Panc1 (cell line): ENCODE results near the gene LIMA1. TPM values are rescaled to one million over a fixed set of nuclear protein-coding genes. Genes with fewer than 3 reads are reported as not detected.

Experiments used
- ATAC-seq: fragments of 200-7000 bp; cut with Tn5 transposase; 2 replicates; pipeline ENCODE4 v1.9.1; 2020; ENCODE audit warnings: mild to moderate bottlenecking, moderate library complexity
- BruUV-seq: library from RNA; stranded (reverse); fragments of 400-500 nt; replicated peaks from 2 replicates; lab custom pipeline; 2021; lab: Mats Ljungman, UMichigan
- CTCF ChIA-PET: fragments of 300-600 bp; sonication (Branson Sonifier 250); formaldehyde crosslinking; loops from one replicate; lab custom pipeline; 2022; ENCODE audit warnings: antibody characterized with exemption; lab: Charles Lee
- POLR2A ChIA-PET: fragments of 300-600 bp; sonication (Branson Sonifier 250); formaldehyde crosslinking; loops from one replicate; lab custom pipeline; 2022; ENCODE audit warnings: antibody characterized with exemption; lab: Charles Lee
- DNase-seq: peaks from one replicate; pipeline ENCODE4 v3.0.0-alpha.2; 2010; ENCODE audit warnings: low read depth, low spot score
- H3K27ac ChIP-seq: 2 replicates; pipeline ENCODE4 v1.5.1; 2011; ENCODE audit warnings: mild to moderate bottlenecking, low read length, inconsistent platforms
- H3K27me3 ChIP-seq: fragments of 200-500 bp; sonication (Bioruptor generic); 2 replicates; pipeline ENCODE4 v1.6.0; 2014; ENCODE audit warnings: low read length, inconsistent platforms; ENCODE audit not compliant: control insufficient read depth, insufficient read depth
- H3K36me3 ChIP-seq: fragments of 200-500 bp; sonication (Bioruptor generic); 2 replicates; pipeline ENCODE4 v1.5.1; 2014; ENCODE audit warnings: inconsistent platforms, mild to moderate bottlenecking, low read length, moderate library complexity; ENCODE audit not compliant: control insufficient read depth, insufficient read depth
- H3K4me1 ChIP-seq: 2 replicates; pipeline ENCODE4 v1.5.1; 2011; ENCODE audit warnings: inconsistent platforms, mild to moderate bottlenecking, low read length, moderate library complexity; ENCODE audit not compliant: control insufficient read depth, insufficient read depth
- H3K4me3 ChIP-seq, 2 experiments: 2 replicates each; pipeline ENCODE4 v1.5.1; 2011 to 2012; ENCODE audit warnings: low read depth in 2 of 2, low read length in 2 of 2, mild to moderate bottlenecking in 2 of 2, inconsistent platforms in 1 of 2, moderate library complexity in 1 of 2
- H3K9me3 ChIP-seq: fragments of 200-500 bp; sonication (Bioruptor generic); 2 replicates; pipeline ENCODE4 v1.5.1; 2014; ENCODE audit warnings: low read depth, mild to moderate bottlenecking, inconsistent platforms, low read length, moderate library complexity; ENCODE audit not compliant: control insufficient read depth, insufficient read depth
- SIN3A ChIP-seq: IDR thresholded peaks from 2 replicates; pipeline ENCODE4 v1.6.1; 2012; ENCODE audit warnings: low read depth, mild to moderate bottlenecking, low read length, moderate library complexity, borderline replicate concordance; ENCODE audit not compliant: insufficient read depth
- in situ Hi-C: cut with HindIII; loops from 2 replicates; pipeline ENCODE4 v1.10.0; 2016; ENCODE audit warnings: low sequenced_read_pairs, low pct_unique_long_range_greater_than_20kb
- intact Hi-C: fragments of 100-400 bp; cut with micrococcal nuclease; formaldehyde crosslinking; loops from one replicate; pipeline ENCODE4 v1.10.0; 2022; ENCODE audit not compliant: unreplicated experiment
- total RNA-seq: library from RNA; stranded (reverse); gene quantifications from one replicate; pipeline ENCODE4 v1.2.1, GENCODE V29; 2021; ENCODE audit not compliant: unreplicated experiment
- TF ChIP-seq, protein P1 (sequence below), 2 experiments: IDR thresholded peaks; 2 replicates each; pipeline ENCODE4 v1.6.1; 2011 to 2012; ENCODE audit warnings: low read depth in 2 of 2, control low read depth in 1 of 2, low read length in 1 of 2, mild to moderate bottlenecking in 1 of 2, moderate library complexity in 1 of 2; ENCODE audit not compliant: insufficient read depth in 1 of 2
- TF ChIP-seq, protein P2 (sequence below): fragments of 450-650 bp; IDR thresholded peaks from 2 replicates; pipeline ENCODE4 v1.5.1; 2017; ENCODE audit warnings: mild to moderate bottlenecking

LIMA1 gene
- total RNA-seq, 1 experiment from 2014 or later = 155 TPM

DNA sequence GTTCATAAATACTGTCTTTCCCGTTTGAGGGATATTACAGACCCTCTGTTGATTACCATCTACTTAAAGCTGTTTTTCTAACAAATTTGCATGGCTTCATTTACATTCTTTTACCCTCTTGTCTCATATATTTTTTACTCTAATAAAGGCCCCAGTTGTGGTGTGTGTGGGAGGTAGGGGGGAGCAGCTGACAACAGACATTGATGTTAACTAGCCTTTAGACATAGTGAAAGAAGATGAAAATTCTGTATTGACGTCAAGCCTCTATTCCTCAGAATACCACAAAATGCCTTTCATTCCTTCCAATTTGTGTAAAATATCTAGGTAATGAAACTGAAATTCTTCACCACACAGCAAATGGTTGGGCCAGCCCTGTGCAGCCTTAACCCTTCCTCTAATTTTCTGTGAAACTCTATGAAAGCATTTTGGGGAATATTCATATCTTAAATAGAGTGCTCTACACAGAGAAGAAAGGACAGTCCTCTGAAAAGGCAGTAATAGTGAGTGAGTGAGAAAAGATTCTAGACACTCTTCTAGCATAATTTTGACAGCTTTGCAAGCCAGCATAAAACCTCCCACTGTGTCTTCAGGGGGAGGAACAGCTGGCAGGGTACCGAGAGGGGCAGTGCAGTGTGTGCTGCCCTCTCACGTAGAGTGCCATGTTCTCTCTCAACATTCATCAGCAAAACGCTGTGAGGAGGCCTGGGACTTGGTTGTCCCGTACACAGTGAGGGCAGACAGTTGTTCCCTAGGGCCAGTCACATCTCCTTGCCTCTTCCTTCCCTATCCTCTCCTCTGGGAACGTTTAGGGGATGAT is 96.0 kb downstream of the LIMA1 start:
- intact Hi-C loops (loop anchor here (10.0 kb wide), 1 partner anchor 128 kb away; no protein-coding TSS in a partner anchor), in situ Hi-C loops (no loop called here)
- BruUV-seq = no TSS peak
- Histone ChIP-seq H3K27me3 (no peaks in the 10 kb centered on the region), H3K9me3 (no peaks in the 10 kb centered on the region), H3K4me1 (peaks cover 29% of the 10 kb centered on the region), H3K4me3 (no peak overlapping the region), H3K27ac (peak overlapping the region; percentile 73), H3K36me3 (peaks cover 10% of the 10 kb centered on the region)
- CTCF ChIA-PET = interaction anchor here (0.5 kb wide), 1 partner anchor 1056 kb away, joined by 5 read pairs; the partner anchor contains the start of gene TUBA1B
- peak; percentile 26; the same call in 1 of the 2 replicates for ATAC-seq
- POLR2A ChIA-PET = interaction anchor here (0.6 kb wide), 1 partner anchor 183 kb away, joined by 7 read pairs; no protein-coding TSS in a partner anchor
- TF ChIP-seq, protein P1, sequence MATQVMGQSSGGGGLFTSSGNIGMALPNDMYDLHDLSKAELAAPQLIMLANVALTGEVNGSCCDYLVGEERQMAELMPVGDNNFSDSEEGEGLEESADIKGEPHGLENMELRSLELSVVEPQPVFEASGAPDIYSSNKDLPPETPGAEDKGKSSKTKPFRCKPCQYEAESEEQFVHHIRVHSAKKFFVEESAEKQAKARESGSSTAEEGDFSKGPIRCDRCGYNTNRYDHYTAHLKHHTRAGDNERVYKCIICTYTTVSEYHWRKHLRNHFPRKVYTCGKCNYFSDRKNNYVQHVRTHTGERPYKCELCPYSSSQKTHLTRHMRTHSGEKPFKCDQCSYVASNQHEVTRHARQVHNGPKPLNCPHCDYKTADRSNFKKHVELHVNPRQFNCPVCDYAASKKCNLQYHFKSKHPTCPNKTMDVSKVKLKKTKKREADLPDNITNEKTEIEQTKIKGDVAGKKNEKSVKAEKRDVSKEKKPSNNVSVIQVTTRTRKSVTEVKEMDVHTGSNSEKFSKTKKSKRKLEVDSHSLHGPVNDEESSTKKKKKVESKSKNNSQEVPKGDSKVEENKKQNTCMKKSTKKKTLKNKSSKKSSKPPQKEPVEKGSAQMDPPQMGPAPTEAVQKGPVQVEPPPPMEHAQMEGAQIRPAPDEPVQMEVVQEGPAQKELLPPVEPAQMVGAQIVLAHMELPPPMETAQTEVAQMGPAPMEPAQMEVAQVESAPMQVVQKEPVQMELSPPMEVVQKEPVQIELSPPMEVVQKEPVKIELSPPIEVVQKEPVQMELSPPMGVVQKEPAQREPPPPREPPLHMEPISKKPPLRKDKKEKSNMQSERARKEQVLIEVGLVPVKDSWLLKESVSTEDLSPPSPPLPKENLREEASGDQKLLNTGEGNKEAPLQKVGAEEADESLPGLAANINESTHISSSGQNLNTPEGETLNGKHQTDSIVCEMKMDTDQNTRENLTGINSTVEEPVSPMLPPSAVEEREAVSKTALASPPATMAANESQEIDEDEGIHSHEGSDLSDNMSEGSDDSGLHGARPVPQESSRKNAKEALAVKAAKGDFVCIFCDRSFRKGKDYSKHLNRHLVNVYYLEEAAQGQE (IDR thresholded peaks at IDR 0.05; ENCODE audit: insufficient read depth in 1 of 2, low read depth in 2 of 2, low read length in 1 of 2) = no peak
- TF ChIP-seq, protein P2, sequence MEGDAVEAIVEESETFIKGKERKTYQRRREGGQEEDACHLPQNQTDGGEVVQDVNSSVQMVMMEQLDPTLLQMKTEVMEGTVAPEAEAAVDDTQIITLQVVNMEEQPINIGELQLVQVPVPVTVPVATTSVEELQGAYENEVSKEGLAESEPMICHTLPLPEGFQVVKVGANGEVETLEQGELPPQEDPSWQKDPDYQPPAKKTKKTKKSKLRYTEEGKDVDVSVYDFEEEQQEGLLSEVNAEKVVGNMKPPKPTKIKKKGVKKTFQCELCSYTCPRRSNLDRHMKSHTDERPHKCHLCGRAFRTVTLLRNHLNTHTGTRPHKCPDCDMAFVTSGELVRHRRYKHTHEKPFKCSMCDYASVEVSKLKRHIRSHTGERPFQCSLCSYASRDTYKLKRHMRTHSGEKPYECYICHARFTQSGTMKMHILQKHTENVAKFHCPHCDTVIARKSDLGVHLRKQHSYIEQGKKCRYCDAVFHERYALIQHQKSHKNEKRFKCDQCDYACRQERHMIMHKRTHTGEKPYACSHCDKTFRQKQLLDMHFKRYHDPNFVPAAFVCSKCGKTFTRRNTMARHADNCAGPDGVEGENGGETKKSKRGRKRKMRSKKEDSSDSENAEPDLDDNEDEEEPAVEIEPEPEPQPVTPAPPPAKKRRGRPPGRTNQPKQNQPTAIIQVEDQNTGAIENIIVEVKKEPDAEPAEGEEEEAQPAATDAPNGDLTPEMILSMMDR = no peak
- DNase-seq = no peak

DNA sequence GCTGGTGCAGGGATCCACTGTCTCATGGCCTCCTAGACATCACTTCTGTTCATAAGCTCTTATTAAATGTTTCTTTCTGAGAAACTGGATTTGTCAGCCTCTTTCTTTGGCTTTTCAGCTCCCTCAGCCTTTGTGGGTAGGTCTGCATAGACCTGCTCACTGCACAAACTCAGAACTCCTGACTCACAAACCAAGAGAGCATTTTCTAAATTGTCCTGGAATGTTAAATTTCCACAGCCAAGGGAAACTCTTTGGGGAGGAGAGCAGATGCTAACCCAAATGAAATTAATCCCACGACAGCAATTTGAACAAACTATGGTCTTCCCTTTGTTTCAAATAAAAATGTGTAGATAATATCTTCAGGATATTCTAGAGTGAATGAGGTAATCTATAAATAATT is 96.6 kb downstream of the LIMA1 start:
- Histone ChIP-seq H3K27me3 (no peaks in the 10 kb centered on the region), H3K4me1 (peaks cover 29% of the 10 kb centered on the region), H3K9me3 (no peaks in the 10 kb centered on the region), H3K27ac (peak overlapping the region; percentile 73), H3K36me3 (peaks cover 10% of the 10 kb centered on the region), H3K4me3 (no peak overlapping the region)
- in situ Hi-C loops (no loop called here), intact Hi-C loops (loop anchor here (10.0 kb wide), 1 partner anchor 128 kb away; no protein-coding TSS in a partner anchor)
- TF ChIP-seq SIN3A = no peak
- TF ChIP-seq, protein P1 (IDR thresholded peaks at IDR 0.05; ENCODE audit: insufficient read depth in 1 of 2, low read depth in 2 of 2, low read length in 1 of 2) = no peak
- DNase-seq (no peak), ATAC-seq (no peak; the same call in 1 of the 2 replicates)
- POLR2A ChIA-PET = interaction anchor here (0.6 kb wide), 1 partner anchor 184 kb away, joined by 7 read pairs; no protein-coding TSS in a partner anchor
- CTCF ChIA-PET = no interaction called here
- BruUV-seq = no TSS peak
